Suprapubic skin (tissue), 4 donors: ENCODE measurements around the gene IDNK. TPM values are rescaled to one million over a fixed set of nuclear protein-coding genes. Genes with fewer than 3 reads are reported as not detected.

Experiments
- DNase-seq, 2 donors: peaks; one replicate each; pipeline ENCODE4 v3.0.0-alpha.2; 2019; ENCODE audit warnings: low spot score in 2 of 2
- H3K27ac ChIP-seq: fragments of 200-600 bp; sonication (generic); one replicate; pipeline ENCODE4 v1.5.1; 2019
- H3K27me3 ChIP-seq: fragments of 200-600 bp; sonication (generic); one replicate; pipeline ENCODE4 v1.5.1; 2019
- H3K36me3 ChIP-seq: fragments of 200-600 bp; sonication (generic); one replicate; pipeline ENCODE4 v1.5.1; 2019
- H3K4me1 ChIP-seq: fragments of 200-600 bp; sonication (generic); one replicate; pipeline ENCODE4 v1.5.1; 2019
- H3K4me3 ChIP-seq: fragments of 200-600 bp; sonication (generic); one replicate; pipeline ENCODE4 v1.5.1; 2019; ENCODE audit warnings: mild to moderate bottlenecking
- H3K9me3 ChIP-seq: fragments of 200-600 bp; sonication (generic); one replicate; pipeline ENCODE4 v1.5.1; 2019
- EP300 ChIP-seq: sonication (generic); formaldehyde crosslinking; IDR thresholded peaks from one replicate; pipeline ENCODE4 v1.6.1; 2017; ENCODE audit warnings: antibody characterized with exemption
- POLR2A ChIP-seq, 2 donors: fragments of 450-650 bp; IDR thresholded peaks; one replicate each; pipeline ENCODE4 v1.6.1; 2017; ENCODE audit warnings: antibody characterized with exemption in 2 of 2, mild to moderate bottlenecking in 2 of 2, moderate library complexity in 2 of 2
- POLR2AphosphoS5 ChIP-seq, 3 donors: sonication (generic); formaldehyde crosslinking; IDR thresholded peaks; one replicate each; pipeline ENCODE4 v1.6.1; 2017; ENCODE audit warnings: antibody characterized with exemption in 3 of 3
- WGBS: methylation state at CpG from one replicate; pipeline ENCODE4 v1.1.5; 2018; 5-methylcytosine and 5-hydroxymethylcytosine counted together
- total RNA-seq, 4 donors: library from RNA; depleted of rRNA; stranded (reverse); fragments of >200 nt; gene quantifications; one replicate each; pipeline ENCODE4 v1.1.0, GENCODE V29; 2016
- TF ChIP-seq, protein P1 (sequence below), 2 donors: fragments of 200-600 bp in 1 of 2; fragments of 450-650 bp in 1 of 2; sonication (generic) in 1 of 2; IDR thresholded peaks; one replicate each; pipeline ENCODE4 v1.5.1; 2016 to 2019; ENCODE audit warnings: antibody characterized with exemption in 2 of 2, mild to moderate bottlenecking in 1 of 2, moderate library complexity in 1 of 2

Gene IDNK
- total RNA-seq, 4 donors from 2014 or later, result 3.1 to 10.2 (median 5.8) TPM

DNA sequence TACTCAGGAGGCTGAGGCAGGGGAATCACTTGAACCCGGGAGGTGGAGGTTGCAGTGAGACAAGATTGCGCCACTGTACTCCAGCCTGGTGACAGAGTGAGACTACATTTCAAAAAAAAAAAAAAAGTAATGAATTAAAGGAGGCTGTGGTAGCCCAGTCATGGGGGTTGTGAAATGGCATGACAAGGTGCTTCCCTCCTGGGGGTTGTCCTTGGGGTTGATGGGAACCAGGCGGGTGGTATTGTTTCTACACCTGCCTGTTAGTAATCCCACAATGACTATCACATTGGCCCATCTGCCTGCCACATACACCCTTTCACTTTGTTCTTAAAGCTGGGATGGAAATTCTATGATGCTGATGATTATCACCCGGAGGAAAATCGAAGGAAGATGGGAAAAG lies 5.6 kb downstream of the IDNK start:
- peaks cover 12% of the 10 kb centered on the region for H3K4me1 ChIP-seq
- no peak overlapping the region for H3K4me3 ChIP-seq
- no peak overlapping the region for H3K27ac ChIP-seq
- H3K9me3 ChIP-seq, result no peaks in the 10 kb centered on the region
- 96% methylated on average over 5 of the region's 5 CpGs for WGBS
- H3K27me3 ChIP-seq, result no peaks in the 10 kb centered on the region
- DNase-seq, result no peak
- TF ChIP-seq EP300 (no peak), POLR2A (IDR thresholded peaks at IDR 0.05) (no peak), POLR2AphosphoS5 (IDR thresholded peaks at IDR 0.05) (no peak)
- TF ChIP-seq, protein P1, sequence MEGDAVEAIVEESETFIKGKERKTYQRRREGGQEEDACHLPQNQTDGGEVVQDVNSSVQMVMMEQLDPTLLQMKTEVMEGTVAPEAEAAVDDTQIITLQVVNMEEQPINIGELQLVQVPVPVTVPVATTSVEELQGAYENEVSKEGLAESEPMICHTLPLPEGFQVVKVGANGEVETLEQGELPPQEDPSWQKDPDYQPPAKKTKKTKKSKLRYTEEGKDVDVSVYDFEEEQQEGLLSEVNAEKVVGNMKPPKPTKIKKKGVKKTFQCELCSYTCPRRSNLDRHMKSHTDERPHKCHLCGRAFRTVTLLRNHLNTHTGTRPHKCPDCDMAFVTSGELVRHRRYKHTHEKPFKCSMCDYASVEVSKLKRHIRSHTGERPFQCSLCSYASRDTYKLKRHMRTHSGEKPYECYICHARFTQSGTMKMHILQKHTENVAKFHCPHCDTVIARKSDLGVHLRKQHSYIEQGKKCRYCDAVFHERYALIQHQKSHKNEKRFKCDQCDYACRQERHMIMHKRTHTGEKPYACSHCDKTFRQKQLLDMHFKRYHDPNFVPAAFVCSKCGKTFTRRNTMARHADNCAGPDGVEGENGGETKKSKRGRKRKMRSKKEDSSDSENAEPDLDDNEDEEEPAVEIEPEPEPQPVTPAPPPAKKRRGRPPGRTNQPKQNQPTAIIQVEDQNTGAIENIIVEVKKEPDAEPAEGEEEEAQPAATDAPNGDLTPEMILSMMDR (IDR thresholded peaks at IDR 0.05), result no peak
- H3K36me3 ChIP-seq, result peaks cover 17% of the 10 kb centered on the region

DNA sequence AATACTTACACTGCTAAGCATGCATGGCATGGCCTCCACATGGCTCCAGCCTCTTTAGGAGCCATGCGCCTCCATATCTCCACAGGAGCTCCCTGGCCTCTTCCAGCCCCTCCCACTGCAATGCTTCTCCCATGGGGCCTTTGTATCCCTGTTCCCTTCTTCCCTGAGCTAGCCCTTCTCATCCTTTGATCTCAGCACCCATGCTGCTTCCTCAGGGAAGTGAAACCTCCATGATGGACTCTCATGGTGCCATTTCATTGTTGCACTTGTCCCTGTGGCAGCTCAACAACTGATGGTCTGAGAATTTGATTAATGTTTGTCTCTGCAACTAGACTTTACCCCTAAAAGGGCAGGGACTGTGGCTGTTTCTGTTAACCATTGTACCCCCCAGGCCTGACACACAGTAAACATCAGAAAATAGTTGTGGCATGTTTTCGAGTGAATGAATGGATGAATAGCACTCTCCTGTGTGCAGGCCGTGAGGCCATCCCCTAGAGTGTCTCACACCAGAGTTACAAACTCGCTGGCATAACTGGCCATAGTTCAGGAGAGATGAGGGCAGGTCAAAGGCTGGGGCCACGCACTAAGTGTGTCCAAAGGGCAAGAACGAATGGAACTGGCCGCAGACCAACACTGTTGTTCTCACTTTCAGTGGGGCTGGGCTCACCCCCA lies 6.6 kb downstream of the IDNK start:
- 91% methylated on average over 7 of the region's 7 CpGs for WGBS
- TF ChIP-seq, protein P1 (IDR thresholded peaks at IDR 0.05), result no peak
- TF ChIP-seq POLR2AphosphoS5 (IDR thresholded peaks at IDR 0.05), result no peak
- no peak for TF ChIP-seq POLR2A (IDR thresholded peaks at IDR 0.05)
- TF ChIP-seq EP300, result no peak
- Histone ChIP-seq H3K4me1 (peaks cover 3% of the 10 kb centered on the region), H3K27ac (no peak overlapping the region), H3K36me3 (peaks cover 17% of the 10 kb centered on the region), H3K27me3 (no peaks in the 10 kb centered on the region), H3K9me3 (no peaks in the 10 kb centered on the region), H3K4me3 (no peak overlapping the region)
- no peak for DNase-seq

DNA sequence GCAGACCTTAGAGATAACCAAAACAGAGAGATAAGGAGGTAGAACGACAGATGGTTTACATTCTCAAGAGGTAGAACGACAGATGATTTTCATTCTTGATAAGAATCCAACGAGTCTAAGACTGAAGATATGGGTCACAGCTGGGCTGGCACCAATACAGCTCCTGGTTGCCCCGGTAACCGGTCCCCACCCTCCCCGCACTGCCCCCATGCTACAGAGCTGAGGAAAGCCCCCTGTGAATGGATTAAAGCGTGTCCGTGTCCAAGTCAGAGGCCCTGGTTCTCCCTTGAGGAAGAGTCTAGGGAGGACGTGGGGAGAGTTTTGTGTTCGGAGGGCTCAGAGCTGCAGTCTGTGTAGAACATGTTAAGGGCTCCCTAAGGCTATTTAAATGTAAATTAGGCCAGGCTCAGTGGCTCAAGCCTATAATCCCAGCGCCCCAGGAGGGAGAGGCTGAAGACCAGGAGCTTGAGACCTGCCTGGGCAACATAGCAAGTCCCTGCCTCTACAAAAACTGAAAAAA lies 8.1 kb downstream of the IDNK start:
- WGBS, result 31% methylated on average over 11 of the region's 11 CpGs
- no peak overlapping the region for H3K4me3 ChIP-seq
- no peak for DNase-seq

DNA sequence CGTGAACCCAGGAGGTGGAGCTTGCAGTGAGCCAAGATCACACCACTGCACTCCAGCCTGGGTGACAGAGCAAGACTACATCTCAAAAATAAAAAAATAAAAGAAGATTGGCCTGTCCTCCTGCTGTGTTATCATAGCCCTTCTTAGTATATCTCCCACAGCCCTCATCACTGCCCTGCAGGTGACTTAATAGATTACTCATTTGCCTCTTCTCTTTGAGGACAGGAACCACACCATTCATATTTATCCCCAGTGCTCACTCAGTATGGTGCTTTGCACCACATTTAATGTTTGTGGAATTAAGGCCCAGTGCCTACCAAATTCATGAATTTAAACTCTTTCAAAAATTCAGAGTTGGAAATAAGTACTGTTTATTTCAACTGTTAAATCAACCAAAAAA lies 10.3 kb downstream of the IDNK start:
- Histone ChIP-seq H3K36me3 (peaks cover 8% of the 10 kb centered on the region), H3K27me3 (no peaks in the 10 kb centered on the region), H3K27ac (no peak overlapping the region), H3K9me3 (no peaks in the 10 kb centered on the region), H3K4me3 (no peak overlapping the region), H3K4me1 (peaks cover 3% of the 10 kb centered on the region)
- no peak for TF ChIP-seq POLR2A (IDR thresholded peaks at IDR 0.05)
- TF ChIP-seq, protein P1 (IDR thresholded peaks at IDR 0.05), result no peak
- no peak for TF ChIP-seq POLR2AphosphoS5 (IDR thresholded peaks at IDR 0.05)
- TF ChIP-seq EP300, result no peak
- 100% methylated on average over 1 of the region's 1 CpG for WGBS
- DNase-seq, result no peak

More for the DNA sequence above, 8.1 kb downstream of the IDNK start:
- TF ChIP-seq POLR2AphosphoS5 (IDR thresholded peaks at IDR 0.05) (no peak), POLR2A (IDR thresholded peaks at IDR 0.05) (no peak)
- TF ChIP-seq, protein P1 (IDR thresholded peaks at IDR 0.05), result no peak
- Histone ChIP-seq H3K27me3 (no peaks in the 10 kb centered on the region), H3K36me3 (peaks cover 17% of the 10 kb centered on the region), H3K4me1 (peaks cover 3% of the 10 kb centered on the region), H3K9me3 (no peaks in the 10 kb centered on the region), H3K27ac (no peak overlapping the region)

DNA sequence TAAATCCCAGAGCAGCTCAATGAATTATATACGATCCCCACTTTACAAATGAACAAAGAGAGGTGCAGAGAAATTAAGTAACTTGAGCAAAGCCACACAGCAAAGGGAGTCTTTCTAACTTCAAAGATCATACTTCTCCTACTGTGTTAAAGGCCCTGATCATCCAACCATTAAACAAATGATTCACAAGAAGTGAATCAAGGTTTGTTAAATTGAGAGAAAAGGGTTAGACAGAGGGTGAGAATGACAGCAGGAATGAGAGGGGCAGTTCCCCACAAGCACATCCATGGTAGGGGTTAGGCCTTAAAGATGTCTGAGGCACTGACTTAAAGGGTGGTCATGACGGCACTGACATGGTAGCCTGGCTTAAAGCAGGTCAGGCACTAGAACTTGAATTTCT lies 10.7 kb downstream of the IDNK start:
- Histone ChIP-seq H3K27ac (no peak overlapping the region), H3K4me3 (no peak overlapping the region), H3K27me3 (no peaks in the 10 kb centered on the region), H3K36me3 (peaks cover 7% of the 10 kb centered on the region), H3K9me3 (no peaks in the 10 kb centered on the region), H3K4me1 (peaks cover 3% of the 10 kb centered on the region)
- no peak for TF ChIP-seq POLR2A (IDR thresholded peaks at IDR 0.05)
- TF ChIP-seq, protein P1 (IDR thresholded peaks at IDR 0.05), result no peak
- no peak for DNase-seq
- 99% methylated on average over 2 of the region's 2 CpGs for WGBS
